HCT116 (cell line): ENCODE measurements around the gene TP53RK. TPM values are rescaled to one million over a fixed set of nuclear protein-coding genes. Genes with fewer than 3 reads are reported as not detected.

Experiments used
- ATAC-seq: fragments of 200-7000 bp; cut with Tn5 transposase; 2 replicates; pipeline ENCODE4 v1.9.1; 2020; ENCODE audit warnings: mild to moderate bottlenecking, moderate library complexity
- BruUV-seq: library from RNA; stranded (reverse); fragments of 400-500 nt; replicated peaks from 2 replicates; lab custom pipeline; 2021; lab: Mats Ljungman, UMichigan
- CTCF ChIA-PET: fragments of 300-600 bp; sonication (Branson Sonifier 250); formaldehyde crosslinking; loops from one replicate; lab custom pipeline; 2021; ENCODE audit warnings: antibody characterized with exemption; lab: Charles Lee
- POLR2A ChIA-PET: fragments of 300-600, 350-600 bp; sonication (Branson Sonifier 250); formaldehyde crosslinking; loops from one replicate; lab custom pipeline; 2021; ENCODE audit warnings: antibody characterized with exemption; lab: Charles Lee
- RAD21 ChIA-PET, 2 experiments: fragments of 300-600 bp; sonication (Branson Sonifier 250); formaldehyde crosslinking; loops; one replicate each; lab custom pipeline; 2023; ENCODE audit warnings: low total read pairs in 2 of 2; ENCODE audit not compliant: uncharacterized antibody in 2 of 2, unreplicated experiment in 2 of 2, low non-redundant PET in 1 of 2; lab: Charles Lee
- DNase-seq: peaks from one replicate; pipeline ENCODE4 v3.0.0-alpha.2; 2010; ENCODE audit warnings: low read depth, low spot score
- H2AFZ ChIP-seq: fragments of 200-600 bp; shearing (Covaris generic), sonication (generic); 2 replicates; pipeline ENCODE4 v1.6.1; 2017; ENCODE audit warnings: low read depth, mixed run types, mixed read lengths, antibody characterized with exemption, low read length; ENCODE audit not compliant: poor library complexity, severe bottlenecking
- H3K27ac ChIP-seq: 2 replicates; pipeline ENCODE4 v1.5.1; 2012; ENCODE audit warnings: low read depth, low read length
- H3K27me3 ChIP-seq: fragments of 200-600 bp; sonication (generic); 2 replicates; pipeline ENCODE4 v1.6.1; 2016; ENCODE audit warnings: mixed run types, low read length, mixed read lengths; ENCODE audit not compliant: insufficient read depth
- H3K36me3 ChIP-seq, 2 experiments: fragments of 200-500 bp in 1 of 2; fragments of 200-600 bp in 1 of 2; sonication (Bioruptor generic) in 1 of 2; sonication (generic) in 1 of 2; 2 replicates each; pipeline versions ENCODE4 v1.5.1 to v1.6.1; 2014 to 2016; ENCODE audit warnings: low read length in 2 of 2, inconsistent platforms in 1 of 2, mixed read lengths in 1 of 2, mixed run types in 1 of 2; ENCODE audit not compliant: insufficient read depth in 2 of 2, control insufficient read depth in 1 of 2
- H3K4me1 ChIP-seq, 2 experiments: fragments of 200-600 bp in 1 of 2; sonication (generic) in 1 of 2; 2 replicates each; pipeline versions ENCODE4 v1.5.1 to v1.6.1; 2012 to 2017; ENCODE audit warnings: low read length in 2 of 2, inconsistent platforms in 1 of 2, mild to moderate bottlenecking in 1 of 2, mixed read lengths in 1 of 2, mixed run types in 1 of 2, moderate library complexity in 1 of 2; ENCODE audit not compliant: insufficient read depth in 2 of 2, control insufficient read depth in 1 of 2
- H3K4me2 ChIP-seq: fragments of 200-600 bp; sonication (generic); 2 replicates; pipeline ENCODE4 v1.6.1; 2017; ENCODE audit warnings: mixed run types, low read length, mixed read lengths
- H3K4me3 ChIP-seq, 2 experiments: fragments of 200-600 bp in 1 of 2; sonication (generic) in 1 of 2; replicated peaks in 1 of 2; 2 replicates each; pipeline ENCODE4 v1.5.1; 2011 to 2016; ENCODE audit warnings: low read length in 2 of 2, control low read depth in 1 of 2, low read depth in 1 of 2, mild to moderate bottlenecking in 1 of 2, mixed read lengths in 1 of 2, mixed run types in 1 of 2
- H3K79me2 ChIP-seq: fragments of 200-600 bp; sonication (generic); 2 replicates; pipeline ENCODE4 v1.6.1; 2017; ENCODE audit warnings: mild to moderate bottlenecking, mixed run types, low read length, moderate library complexity, mixed read lengths; ENCODE audit not compliant: insufficient read depth
- H3K9ac ChIP-seq: fragments of 200-600 bp; sonication (generic); 2 replicates; pipeline ENCODE4 v1.6.1; 2016; ENCODE audit warnings: low read length, mixed read lengths
- H3K9me2 ChIP-seq: fragments of 200-600 bp; sonication (generic), shearing (Covaris generic); 2 replicates; pipeline ENCODE4 v1.6.1; 2017; ENCODE audit warnings: mixed run types, mild to moderate bottlenecking, moderate library complexity; ENCODE audit not compliant: insufficient read depth
- H3K9me3 ChIP-seq, 2 experiments: fragments of 200-500 bp in 1 of 2; fragments of 200-600 bp in 1 of 2; sonication (Bioruptor generic) in 1 of 2; sonication (generic) in 1 of 2; 2 replicates each; pipeline ENCODE4 v1.6.1; 2014 to 2017; ENCODE audit warnings: low read length in 2 of 2, mixed read lengths in 2 of 2, inconsistent platforms in 1 of 2, low read depth in 1 of 2, mild to moderate bottlenecking in 1 of 2, mixed run types in 1 of 2, moderate library complexity in 1 of 2; ENCODE audit not compliant: control insufficient read depth in 1 of 2, insufficient read depth in 1 of 2
- H4K20me1 ChIP-seq: fragments of 200-600 bp; sonication (generic), shearing (Covaris generic); 2 replicates; pipeline ENCODE4 v1.6.1; 2017; ENCODE audit warnings: mixed run types, mild to moderate bottlenecking, moderate library complexity; ENCODE audit not compliant: insufficient read depth
- ATF3 ChIP-seq: IDR thresholded peaks from 2 replicates; pipeline ENCODE4 v1.6.1; 2012
- CEBPB ChIP-seq: IDR thresholded peaks from 2 replicates; pipeline ENCODE4 v1.6.1; 2012; ENCODE audit warnings: low read depth
- ELF1 ChIP-seq: IDR thresholded peaks from 2 replicates; pipeline ENCODE4 v1.6.1; 2012; ENCODE audit warnings: low read depth, borderline replicate concordance
- EZH2phosphoT487 ChIP-seq: fragments of 200-600 bp; IDR thresholded peaks from 2 replicates; pipeline ENCODE4 v1.6.1; 2018; ENCODE audit warnings: antibody characterized with exemption, borderline replicate concordance
- FOSL1 ChIP-seq: IDR thresholded peaks from 2 replicates; pipeline ENCODE4 v1.6.1; 2012; ENCODE audit warnings: low read depth
- JUND ChIP-seq: IDR thresholded peaks from 2 replicates; pipeline ENCODE4 v1.6.1; 2012
- POLR2AphosphoS5 ChIP-seq: IDR thresholded peaks from 2 replicates; pipeline ENCODE4 v1.6.1; 2011; ENCODE audit warnings: mild to moderate bottlenecking, low read depth, low read length, moderate library complexity
- RAD21 ChIP-seq: IDR thresholded peaks from 2 replicates; pipeline ENCODE4 v1.6.1; 2012; ENCODE audit warnings: low read depth, mild to moderate bottlenecking
- SP1 ChIP-seq: IDR thresholded peaks from 2 replicates; pipeline ENCODE4 v1.6.1; 2012; ENCODE audit warnings: low read depth
- YY1 ChIP-seq: IDR thresholded peaks from 2 replicates; pipeline ENCODE4 v1.6.1; 2011; ENCODE audit warnings: low read length, low read depth, moderate library complexity, mild to moderate bottlenecking; ENCODE audit not compliant: insufficient replicate concordance; ENCODE audit errors: extremely low read depth
- ZBTB33 ChIP-seq: IDR thresholded peaks from 2 replicates; pipeline ENCODE4 v1.6.1; 2011; ENCODE audit warnings: mild to moderate bottlenecking, low read length, moderate library complexity; ENCODE audit not compliant: insufficient replicate concordance; ENCODE audit errors: extremely low read depth
- ZNF274 ChIP-seq: fragments of 200-500 bp; sonication (Bioruptor generic); IDR thresholded peaks from 2 replicates; pipeline ENCODE4 v1.6.1; 2014; ENCODE audit warnings: mild to moderate bottlenecking, low read depth, low read length, inconsistent platforms
- intact Hi-C: fragments of 100-400 bp; cut with micrococcal nuclease; formaldehyde crosslinking; loops from 2 replicates; pipeline ENCODE4 v1.10.0; 2022
- total RNA-seq: library from RNA; stranded (reverse); gene quantifications from one replicate; pipeline ENCODE4 v1.2.1, GENCODE V29; 2021; ENCODE audit not compliant: unreplicated experiment

TP53RK gene
- total RNA-seq, 1 experiment from 2014 or later = 9.2 TPM

- H3K9me2 ChIP-seq = no peaks in the 10 kb centered on the region
- H3K79me2 ChIP-seq = no peaks in the 10 kb centered on the region
- no TSS peak for BruUV-seq
- peaks cover 40% of the 10 kb centered on the region for H3K27me3 ChIP-seq
- CTCF ChIA-PET = no interaction called here
- no peak overlapping the region for H3K9ac ChIP-seq
- intact Hi-C loops = no loop called here
- H3K27ac ChIP-seq = no peak overlapping the region
- TF ChIP-seq ZBTB33 (no peak), ZNF274 (no peak), POLR2AphosphoS5 (no peak), EZH2phosphoT487 (no peak), JUND (no peak), YY1 (no peak), ELF1 (no peak), RAD21 (no peak), CEBPB (no peak), FOSL1 (no peak), SP1 (no peak), ATF3 (no peak)
- TF ChIP-seq, all 23 proteins: peak for 0
- ChIA-PET POLR2A (no interaction called here), RAD21 (no interaction called here)
- H3K4me3 ChIP-seq = no peak overlapping the region
- no peak overlapping the region for H2AFZ ChIP-seq
- ATAC-seq (no peak), DNase-seq (no peak)
- H3K4me1 ChIP-seq = no peaks in the 10 kb centered on the region
- no peaks in the 10 kb centered on the region for H4K20me1 ChIP-seq
- H3K36me3 ChIP-seq = no peaks in the 10 kb centered on the region
- no peaks in the 10 kb centered on the region for H3K9me3 ChIP-seq
- H3K4me2 ChIP-seq = no peak overlapping the region
Observed at GRCh38 chr20:46644733-46645132, 44.5 kb downstream of the TP53RK start.
